Measurements from ENCODE around the gene ANK3. TPM values are rescaled to one million over a fixed set of nuclear protein-coding genes. Genes with fewer than 3 reads are reported as not detected.

Gene ANK3
- total RNA-seq (2014; rRNA removed; shearing (Covaris generic)): 0.97 TPM in 1 of 2 replicates, not detected in the other

GRCh38 chr10:60389413-60390025 lies at the start of gene ANK3:
Gene ANK3 (minus strand): TSS chr10:60389875. CDS start chr10:60389538, 337 bp downstream.
- Histone ChIP-seq H3K36me3 (no peaks in the 10 kb centered on the region), H3K27ac (no peak within 1 kb of the TSS), H3K4me3 (no peak within 1 kb of the TSS), H3K27me3 (replicated peaks) (no peaks in the 10 kb centered on the region), H3K4me1 (replicated peaks) (peaks cover 9% of the 10 kb centered on the region), H3K9me3 (replicated peaks) (no peaks in the 10 kb centered on the region)
- no peak for DNase-seq (ENCODE audit: low read depth in 1 of 2, low spot score in 2 of 2)

- Histone ChIP-seq H3K4me1 (replicated peaks) (peaks cover 5% of the 10 kb centered on the region; the same call in 1 of the 2 replicates), H3K27me3 (replicated peaks) (no peaks in the 10 kb centered on the region), H3K36me3 (no peaks in the 10 kb centered on the region), H3K4me3 (no peak overlapping the region), H3K27ac (no peak overlapping the region), H3K9me3 (replicated peaks) (no peaks in the 10 kb centered on the region)
- peak in 1 of 2 experiments; percentile 22 for DNase-seq (ENCODE audit: low read depth in 1 of 2, low spot score in 2 of 2)
Observed at GRCh38 chr10:60434418-60435046, 44.9 kb upstream of the ANK3 start.

GRCh38 chr10:60433684-60434083 lies 44.0 kb upstream of the ANK3 start:
- no peaks in the 10 kb centered on the region for H3K36me3 ChIP-seq
- H3K4me3 ChIP-seq: no peak overlapping the region
- DNase-seq (ENCODE audit: low read depth in 1 of 2, low spot score in 2 of 2): no peak
- peaks cover 10% of the 10 kb centered on the region for H3K4me1 ChIP-seq (replicated peaks)
- H3K9me3 ChIP-seq (replicated peaks): no peaks in the 10 kb centered on the region
- H3K27me3 ChIP-seq (replicated peaks): no peaks in the 10 kb centered on the region
- no peak overlapping the region for H3K27ac ChIP-seq

GRCh38 chr10:60430836-60431597 lies 41.3 kb upstream of the ANK3 start:
- Histone ChIP-seq H3K36me3 (no peaks in the 10 kb centered on the region), H3K4me1 (replicated peaks) (peaks cover 30% of the 10 kb centered on the region), H3K4me3 (no peak overlapping the region), H3K27me3 (replicated peaks) (no peaks in the 10 kb centered on the region), H3K27ac (no peak overlapping the region), H3K9me3 (replicated peaks) (no peaks in the 10 kb centered on the region)
- no peak for DNase-seq (ENCODE audit: low read depth in 1 of 2, low spot score in 2 of 2)

- Histone ChIP-seq H3K27me3 (replicated peaks) (no peaks in the 10 kb centered on the region), H3K9me3 (replicated peaks) (no peaks in the 10 kb centered on the region), H3K36me3 (no peaks in the 10 kb centered on the region), H3K4me1 (replicated peaks) (peaks cover 40% of the 10 kb centered on the region), H3K4me3 (no peak overlapping the region), H3K27ac (no peak overlapping the region)
- DNase-seq (ENCODE audit: low read depth in 1 of 2, low spot score in 2 of 2): no peak
Observed at GRCh38 chr10:60430017-60430416, 40.3 kb upstream of the ANK3 start.

GRCh38 chr10:60429084-60429849 lies 39.6 kb upstream of the ANK3 start:
- Histone ChIP-seq H3K27me3 (replicated peaks) (no peaks in the 10 kb centered on the region), H3K36me3 (no peaks in the 10 kb centered on the region), H3K4me1 (replicated peaks) (peaks cover 45% of the 10 kb centered on the region), H3K27ac (no peak overlapping the region), H3K4me3 (no peak overlapping the region), H3K9me3 (replicated peaks) (no peaks in the 10 kb centered on the region)
- DNase-seq (ENCODE audit: low read depth in 1 of 2, low spot score in 2 of 2): no peak

GRCh38 chr10:60428387-60428737 lies 38.7 kb upstream of the ANK3 start:
- H3K9me3 ChIP-seq (replicated peaks): no peaks in the 10 kb centered on the region
- H3K27me3 ChIP-seq (replicated peaks): no peaks in the 10 kb centered on the region
- H3K4me3 ChIP-seq: no peak overlapping the region
- H3K27ac ChIP-seq: no peak overlapping the region; the same call in 1 of the 2 replicates
- H3K36me3 ChIP-seq: no peaks in the 10 kb centered on the region
- peaks cover 52% of the 10 kb centered on the region for H3K4me1 ChIP-seq (replicated peaks)
- DNase-seq (ENCODE audit: low read depth in 1 of 2, low spot score in 2 of 2): no peak

GRCh38 chr10:60427709-60428386 lies 38.2 kb upstream of the ANK3 start:
- H3K27me3 ChIP-seq (replicated peaks): no peaks in the 10 kb centered on the region
- no peaks in the 10 kb centered on the region for H3K9me3 ChIP-seq (replicated peaks)
- peaks cover 52% of the 10 kb centered on the region for H3K4me1 ChIP-seq (replicated peaks)
- no peak overlapping the region for H3K4me3 ChIP-seq
- no peaks in the 10 kb centered on the region for H3K36me3 ChIP-seq
- peak in 1 of 2 experiments; percentile 18 for DNase-seq (ENCODE audit: low read depth in 1 of 2, low spot score in 2 of 2)
- H3K27ac ChIP-seq: no peak overlapping the region; the same call in 1 of the 2 replicates

- no peak for DNase-seq (ENCODE audit: low read depth in 1 of 2, low spot score in 2 of 2)
- H3K9me3 ChIP-seq (replicated peaks): no peaks in the 10 kb centered on the region
- H3K4me1 ChIP-seq (replicated peaks): peaks cover 52% of the 10 kb centered on the region
- no peaks in the 10 kb centered on the region for H3K36me3 ChIP-seq
- no peak overlapping the region for H3K27ac ChIP-seq
- no peak overlapping the region for H3K4me3 ChIP-seq
- no peaks in the 10 kb centered on the region for H3K27me3 ChIP-seq (replicated peaks)
Observed at GRCh38 chr10:60427148-60427547, 37.5 kb upstream of the ANK3 start.

- H3K27me3 ChIP-seq (replicated peaks): no peaks in the 10 kb centered on the region
- H3K4me3 ChIP-seq: no peak overlapping the region
- no peaks in the 10 kb centered on the region for H3K9me3 ChIP-seq (replicated peaks)
- no peak overlapping the region for H3K27ac ChIP-seq
- peaks cover 52% of the 10 kb centered on the region for H3K4me1 ChIP-seq (replicated peaks)
- DNase-seq (ENCODE audit: low read depth in 1 of 2, low spot score in 2 of 2): no peak
- no peaks in the 10 kb centered on the region for H3K36me3 ChIP-seq
Observed at GRCh38 chr10:60426425-60426824, 36.8 kb upstream of the ANK3 start.

GRCh38 chr10:60425392-60426110 lies 35.9 kb upstream of the ANK3 start:
- DNase-seq (ENCODE audit: low read depth in 1 of 2, low spot score in 2 of 2): no peak
- H3K36me3 ChIP-seq: no peaks in the 10 kb centered on the region
- H3K4me1 ChIP-seq (replicated peaks): peaks cover 52% of the 10 kb centered on the region

GRCh38 chr10:60424971-60425370 lies 35.3 kb upstream of the ANK3 start:
- H3K4me1 ChIP-seq (replicated peaks): peaks cover 49% of the 10 kb centered on the region
- no peak for DNase-seq (ENCODE audit: low read depth in 1 of 2, low spot score in 2 of 2)
- no peak overlapping the region for H3K4me3 ChIP-seq
- H3K27ac ChIP-seq: no peak overlapping the region
- H3K9me3 ChIP-seq (replicated peaks): no peaks in the 10 kb centered on the region
- no peaks in the 10 kb centered on the region for H3K36me3 ChIP-seq
- H3K27me3 ChIP-seq (replicated peaks): no peaks in the 10 kb centered on the region

More at GRCh38 chr10:60425392-60426110, 35.9 kb upstream of the ANK3 start:
- H3K27me3 ChIP-seq (replicated peaks): no peaks in the 10 kb centered on the region
- no peak overlapping the region for H3K27ac ChIP-seq
- H3K9me3 ChIP-seq (replicated peaks): no peaks in the 10 kb centered on the region
- H3K4me3 ChIP-seq: no peak overlapping the region

GRCh38 chr10:60423920-60424319 lies 34.2 kb upstream of the ANK3 start:
- H3K27me3 ChIP-seq (replicated peaks): no peaks in the 10 kb centered on the region
- H3K36me3 ChIP-seq: no peaks in the 10 kb centered on the region
- no peak overlapping the region for H3K27ac ChIP-seq
- no peak for DNase-seq (ENCODE audit: low read depth in 1 of 2, low spot score in 2 of 2)
- H3K4me1 ChIP-seq (replicated peaks): peaks cover 44% of the 10 kb centered on the region
- H3K4me3 ChIP-seq: no peak overlapping the region
- no peaks in the 10 kb centered on the region for H3K9me3 ChIP-seq (replicated peaks)

Data from SJSA1 (cell line).